GM23248 (cell line): ENCODE results near the gene DHX58. TPM values are rescaled to one million over a fixed set of nuclear protein-coding genes. Genes with fewer than 3 reads are reported as not detected.
"Not testable (repeated sequence)": the region's sequence is repeated elsewhere in the genome, so short reads cannot be mapped to it uniquely, and the experiment has no call there.

Experiments
- DNase-seq: peaks from one replicate; pipeline ENCODE4 v3.0.0-alpha.2; 2015
- H2AFZ ChIP-seq: fragments of 200-600 bp; sonication (generic); 2 replicates; pipeline ENCODE4 v1.6.1; 2016; ENCODE audit warnings: antibody characterized with exemption
- H3F3A ChIP-seq: fragments of 200-600 bp; sonication (generic); 2 replicates; pipeline ENCODE4 v1.6.1; 2016; ENCODE audit warnings: mild to moderate bottlenecking, antibody characterized with exemption, mixed run types; ENCODE audit not compliant: insufficient read depth
- H3K27ac ChIP-seq: fragments of 200-600 bp; sonication (generic); 2 replicates; pipeline ENCODE4 v1.5.1; 2016; ENCODE audit warnings: mild to moderate bottlenecking
- H3K27me3 ChIP-seq: fragments of 200-600 bp; sonication (generic); replicated peaks from 2 replicates; pipeline ENCODE4 v1.6.1; 2016; ENCODE audit warnings: mild to moderate bottlenecking; ENCODE audit not compliant: insufficient read depth
- H3K36me3 ChIP-seq: fragments of 200-600 bp; sonication (generic); 2 replicates; pipeline ENCODE4 v1.6.1; 2016; ENCODE audit warnings: low read depth, mild to moderate bottlenecking
- H3K4me1 ChIP-seq: fragments of 200-600 bp; sonication (generic); 2 replicates; pipeline ENCODE4 v1.6.1; 2016; ENCODE audit warnings: mild to moderate bottlenecking; ENCODE audit not compliant: insufficient read depth
- H3K4me2 ChIP-seq: fragments of 200-600 bp; sonication (generic); one replicate; pipeline ENCODE4 v1.6.1; 2016; ENCODE audit warnings: mild to moderate bottlenecking; ENCODE audit not compliant: unreplicated experiment
- H3K4me3 ChIP-seq: fragments of 200-600 bp; sonication (generic); 2 replicates; pipeline ENCODE4 v1.5.1; 2016; ENCODE audit warnings: mild to moderate bottlenecking
- H3K79me2 ChIP-seq: fragments of 200-600 bp; sonication (generic); 2 replicates; pipeline ENCODE4 v1.6.1; 2016; ENCODE audit warnings: mild to moderate bottlenecking; ENCODE audit not compliant: insufficient read depth
- H3K9ac ChIP-seq: fragments of 200-600 bp; sonication (generic); 2 replicates; pipeline ENCODE4 v1.6.1; 2016; ENCODE audit warnings: mild to moderate bottlenecking
- H3K9me2 ChIP-seq: fragments of 200-600 bp; sonication (generic); 2 replicates; pipeline ENCODE4 v1.6.1; 2016; ENCODE audit warnings: mixed run types, mild to moderate bottlenecking, moderate library complexity; ENCODE audit not compliant: insufficient read depth
- H3K9me3 ChIP-seq: fragments of 200-600 bp; sonication (generic); one replicate; pipeline ENCODE4 v1.6.1; 2017; ENCODE audit warnings: low read depth
- H4K20me1 ChIP-seq: fragments of 200-600 bp; sonication (generic); 2 replicates; pipeline ENCODE4 v1.6.0; 2016; ENCODE audit not compliant: insufficient read depth
- EZH2 ChIP-seq: fragments of 200-600 bp; sonication (generic); IDR thresholded peaks from 2 replicates; pipeline ENCODE4 v1.6.1; 2018; ENCODE audit warnings: antibody characterized with exemption, mild to moderate bottlenecking; ENCODE audit not compliant: insufficient read depth, poor library complexity, severe bottlenecking
- EZH2phosphoT487 ChIP-seq: fragments of 200-600 bp; sonication (generic); IDR thresholded peaks from 2 replicates; pipeline ENCODE4 v1.6.1; 2018; ENCODE audit warnings: antibody characterized with exemption, moderate library complexity, mild to moderate bottlenecking, low read depth; ENCODE audit not compliant: insufficient read depth
- WGBS, 2 experiments: methylation state at CpG; one replicate each; pipeline ENCODE4 v1.1.6; 2015 to 2017; ENCODE audit warnings: low lambda C conversion rate in 2 of 2, low coverage in 1 of 2; ENCODE audit errors: missing lambda C conversion rate in 2 of 2; 5-methylcytosine and 5-hydroxymethylcytosine counted together
- in situ Hi-C: fragments of 300-500 bp; cut with MboI; formaldehyde crosslinking; loops from 2 replicates; pipeline ENCODE4 v1.15.0; 2020
- polyA plus RNA-seq: library from polyadenylated mRNA; unstranded; fragments of >200 nt; fragmentation: Nextera tagmentation; extraction: Ambion mirVana; gene quantifications from 2 replicates; pipeline ENCODE4 v1.2.1, GENCODE V29; 2016
- total RNA-seq: library from RNA; depleted of rRNA; stranded (reverse); fragments of >200 nt; shearing (Covaris generic); gene quantifications from 2 replicates; pipeline ENCODE4 v1.2.3, GENCODE V29; 2014

DHX58 gene
- total and polyA plus RNA-seq, 2 experiments from 2014 or later: 2.0 to 2.5 TPM

DNA sequence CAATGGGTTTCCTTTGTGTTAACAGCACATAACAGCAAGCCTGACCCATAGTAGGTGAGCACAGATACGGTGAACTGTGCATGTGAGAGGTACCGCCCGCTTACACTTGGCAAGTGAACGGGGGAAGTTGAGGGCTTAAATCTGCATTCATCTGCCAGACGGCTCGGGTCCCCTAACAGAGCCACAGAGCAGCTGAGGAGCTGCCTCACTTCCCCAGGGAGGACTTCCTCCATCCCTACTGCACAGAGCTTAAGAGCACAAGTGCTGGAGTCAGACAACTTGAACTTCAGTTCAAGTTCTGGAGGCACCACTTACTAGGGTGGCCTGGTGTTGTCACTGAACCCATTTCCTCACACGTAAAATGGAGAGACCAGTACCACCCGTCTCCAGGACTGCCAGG lies 28.9 kb upstream of the DHX58 start:
- H3K9me3 ChIP-seq: no peaks in the 10 kb centered on the region
- no peaks in the 10 kb centered on the region for H3K9me2 ChIP-seq
- in situ Hi-C loops: no loop called here
- H4K20me1 ChIP-seq: peaks cover 13% of the 10 kb centered on the region; the same call in 1 of the 2 replicates
- no peak overlapping the region for H3K4me2 ChIP-seq
- peaks cover 38% of the 10 kb centered on the region for H3F3A ChIP-seq
- H3K9ac ChIP-seq: no peak overlapping the region
- TF ChIP-seq EZH2phosphoT487 (no peak), EZH2 (no peak)
- peaks cover 31% of the 10 kb centered on the region for H3K4me1 ChIP-seq
- 0 out of 2 replicates have a peak, but pooled peaks cover 7% of the 10 kb centered on the region for H3K36me3 ChIP-seq
- no peak overlapping the region for H2AFZ ChIP-seq
- H3K4me3 ChIP-seq: no peak overlapping the region
- peak overlapping the region; percentile 75 for H3K27ac ChIP-seq
- no peaks in the 10 kb centered on the region for H3K27me3 ChIP-seq
- DNase-seq: no peak
- 71 to 77% methylated on average over 8 of the region's 8 CpGs for WGBS, 2 experiments
- peaks cover 86% of the 10 kb centered on the region for H3K79me2 ChIP-seq

GRCh38 chr17:42140690-42141089 lies 28.2 kb upstream of the DHX58 start:
- H3K4me3 ChIP-seq, H3K9me3 ChIP-seq, in situ Hi-C loops, H3K27ac ChIP-seq, H3K4me2 ChIP-seq, H3K27me3 ChIP-seq, H3K36me3 ChIP-seq, H3K9ac ChIP-seq, DNase-seq, H3K9me2 ChIP-seq, H2AFZ ChIP-seq: not testable (repeated sequence)
- Histone ChIP-seq H3F3A (peaks cover 38% of the 10 kb centered on the region), H3K79me2 (peaks cover 86% of the 10 kb centered on the region), H3K4me1 (peaks cover 35% of the 10 kb centered on the region), H4K20me1 (peaks cover 13% of the 10 kb centered on the region; the same call in 1 of the 2 replicates)
- 99 to 100% methylated on average over 7 of the region's 7 CpGs for WGBS, 2 experiments

DNA sequence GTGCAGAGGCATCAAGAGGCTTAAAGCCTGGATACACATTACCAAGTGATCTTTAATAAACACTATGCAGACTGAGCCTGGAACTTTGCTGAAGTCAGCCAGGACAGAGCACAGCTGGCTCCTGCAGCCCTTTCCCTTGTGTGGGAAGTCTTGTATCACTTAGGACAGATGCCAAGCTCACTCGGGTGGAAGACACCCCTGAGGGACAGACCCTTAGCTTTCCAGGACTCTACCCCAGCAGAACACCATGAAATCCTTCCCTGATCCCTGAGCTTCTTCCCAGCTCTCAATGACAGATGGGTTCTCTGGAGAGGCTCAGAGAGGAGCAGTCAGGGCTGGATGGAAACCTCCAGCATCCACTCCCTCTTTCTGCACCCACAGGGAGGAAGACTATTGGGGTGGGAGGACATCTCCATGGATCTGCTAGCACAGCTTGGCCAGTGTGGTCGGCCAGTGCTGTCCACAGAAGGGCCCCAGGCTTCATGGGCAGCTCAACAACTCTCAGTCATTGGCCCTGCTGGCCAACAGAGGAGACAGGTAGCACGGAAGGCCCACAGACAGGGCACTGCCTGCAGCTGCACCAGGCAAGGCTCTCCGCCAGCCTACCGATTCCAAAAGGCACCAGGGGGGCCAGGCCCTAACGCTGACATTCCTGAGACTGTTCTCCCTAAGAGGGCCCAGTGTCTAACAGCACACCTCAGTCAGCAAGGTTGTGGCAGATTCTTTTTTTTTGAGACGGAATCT lies 26.4 kb upstream of the DHX58 start:
- Histone ChIP-seq H2AFZ (no peak overlapping the region), H3F3A (peaks cover 48% of the 10 kb centered on the region), H3K4me3 (no peak overlapping the region), H4K20me1 (peaks cover 13% of the 10 kb centered on the region; the same call in 1 of the 2 replicates), H3K27ac (no peak overlapping the region), H3K9me2 (no peaks in the 10 kb centered on the region), H3K79me2 (peaks cover 87% of the 10 kb centered on the region), H3K9me3 (no peaks in the 10 kb centered on the region), H3K27me3 (no peaks in the 10 kb centered on the region), H3K9ac (no peak overlapping the region), H3K36me3 (0 out of 2 replicates have a peak, but pooled peaks cover 3% of the 10 kb centered on the region), H3K4me2 (no peak overlapping the region), H3K4me1 (peaks cover 44% of the 10 kb centered on the region)
- TF ChIP-seq EZH2phosphoT487 (no peak), EZH2 (no peak)
- no peak for DNase-seq
- 69 to 70% methylated on average over 7 of the region's 7 CpGs for WGBS, 2 experiments
- in situ Hi-C loops: no loop called here

DNA sequence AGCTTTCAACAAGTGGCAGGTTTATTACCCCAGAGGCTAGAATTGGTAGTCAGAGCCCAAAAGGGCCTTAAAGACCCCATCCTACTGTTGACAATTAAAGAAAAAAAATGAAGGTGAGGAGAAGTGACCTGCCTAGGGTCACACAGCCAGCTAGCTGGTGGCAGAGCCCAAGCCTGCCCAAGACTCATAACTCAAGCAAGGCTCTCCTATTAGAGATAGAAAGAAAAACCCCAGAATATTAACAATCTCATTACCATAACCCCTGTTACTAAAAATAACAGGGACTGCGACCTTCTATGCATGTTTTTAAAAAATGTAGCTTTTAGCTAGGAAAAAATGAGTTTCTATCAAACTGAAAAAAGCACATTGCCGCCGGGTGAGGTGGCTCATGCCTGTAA lies 24.1 kb upstream of the DHX58 start:
- Histone ChIP-seq H2AFZ (no peak overlapping the region), H3F3A (peaks cover 46% of the 10 kb centered on the region), H3K4me1 (peaks cover 46% of the 10 kb centered on the region), H3K79me2 (peaks cover 98% of the 10 kb centered on the region), H3K27me3 (no peaks in the 10 kb centered on the region), H3K9me3 (no peaks in the 10 kb centered on the region), H3K9me2 (no peaks in the 10 kb centered on the region), H4K20me1 (peaks cover 9% of the 10 kb centered on the region; the same call in 1 of the 2 replicates), H3K4me3 (no peak overlapping the region), H3K36me3 (0 out of 2 replicates have a peak, but pooled peaks cover 3% of the 10 kb centered on the region), H3K4me2 (no peak overlapping the region), H3K27ac (no peak overlapping the region), H3K9ac (no peak overlapping the region)
- TF ChIP-seq EZH2phosphoT487 (no peak), EZH2 (no peak)
- no peak for DNase-seq
- WGBS, 2 experiments: 89 to 93% methylated on average over 3 of the region's 3 CpGs
- in situ Hi-C loops: no loop called here
